ENCODE data around the gene MRPL11. TPM values are rescaled to one million over a fixed set of nuclear protein-coding genes. Genes with fewer than 3 reads are reported as not detected.
A peak's percentile ranks its signal among the peaks of the same experiment; 100 is the strongest.

The MRPL11 gene
- total and polyA plus RNA-seq, 2 of the 13 experiments (the other 11 are each of a cell fraction or from before 2014, with no cell fraction given): 72.9 to 176 TPM

DNA sequence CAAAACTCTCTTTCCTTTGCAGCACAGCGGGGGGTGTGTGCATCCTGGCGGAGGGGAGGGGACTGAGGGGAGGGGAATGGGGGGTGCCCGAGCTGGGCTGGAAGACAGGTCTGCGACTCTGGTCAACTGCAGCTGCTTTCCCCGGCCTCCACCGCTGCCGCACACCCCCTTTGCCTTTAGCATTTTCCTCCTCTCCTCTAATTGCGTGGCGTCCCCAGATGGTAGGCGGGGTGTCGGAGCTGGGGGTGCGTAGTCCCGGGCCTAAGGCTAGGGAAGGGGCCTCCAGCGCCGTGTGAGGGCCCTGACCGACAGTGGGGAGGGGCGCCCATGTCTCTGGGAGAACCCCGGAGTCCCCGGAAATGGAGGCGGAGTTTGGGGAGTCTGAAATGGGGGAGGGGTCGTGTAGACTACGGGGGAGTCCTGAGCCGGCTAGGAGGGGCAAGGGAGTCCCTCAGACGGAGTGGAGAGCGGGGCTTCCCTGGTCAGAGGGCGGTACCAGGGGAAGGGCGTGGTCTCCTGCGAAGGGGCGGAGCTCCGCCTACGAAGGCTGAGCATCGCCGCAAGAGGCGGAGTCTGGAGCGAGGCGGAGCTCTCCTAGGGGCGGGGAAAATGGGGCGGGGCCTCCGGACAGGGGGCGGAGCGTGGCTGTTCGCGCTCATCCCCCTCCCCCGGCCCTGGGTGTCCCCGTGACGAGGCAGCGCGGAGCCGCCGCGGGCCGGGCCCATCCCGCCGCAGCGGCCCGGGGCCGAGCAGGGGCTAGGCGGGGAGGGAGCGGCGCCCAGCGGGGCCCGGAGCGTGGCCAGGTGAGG, 27.8 kb upstream of the MRPL11 start, which contains the start of gene PELI3 (continued):
- TF ChIP-seq YEATS2 (CRISPR knock-in tag; IDR thresholded peaks at IDR 0.05; ENCODE audit: borderline replicate concordance): peak; percentile 52; the same call in 1 of the 2 replicates
- no peak for TF ChIP-seq NPAS2 (CRISPR knock-in tag; IDR thresholded peaks at IDR 0.05; ENCODE audit: borderline replicate concordance)
- TF ChIP-seq PPARG (CRISPR knock-in tag; conservative IDR thresholded peaks at IDR 0.05): no peak
- no peak for TF ChIP-seq CBFB (CRISPR knock-in tag; IDR thresholded peaks at IDR 0.05)
- TF ChIP-seq NAIF1 (CRISPR knock-in tag; IDR thresholded peaks at IDR 0.05; ENCODE audit: borderline replicate concordance): 0 out of 2 replicates have a peak, but pooled peaks have one; percentile 24
- no peak for TF ChIP-seq FIP1L1 (IDR thresholded peaks at IDR 0.05; ENCODE audit: borderline replicate concordance, insufficient read depth, low read depth, low read length)
- TF ChIP-seq MIER3 (CRISPR knock-in tag; IDR thresholded peaks at IDR 0.05; ENCODE audit: borderline replicate concordance): peak; percentile 25; the same call in 1 of the 2 replicates
- 0 out of 2 replicates have a peak, but pooled peaks have one; percentile 75 for TF ChIP-seq ZNF619 (CRISPR knock-in tag; IDR thresholded peaks at IDR 0.05)
- no peak for TF ChIP-seq POGZ (CRISPR knock-in tag; IDR thresholded peaks at IDR 0.05)
- no peak for TF ChIP-seq ZFP37 (CRISPR knock-in tag; IDR thresholded peaks at IDR 0.05; ENCODE audit: borderline replicate concordance)
- TF ChIP-seq, protein P1, sequence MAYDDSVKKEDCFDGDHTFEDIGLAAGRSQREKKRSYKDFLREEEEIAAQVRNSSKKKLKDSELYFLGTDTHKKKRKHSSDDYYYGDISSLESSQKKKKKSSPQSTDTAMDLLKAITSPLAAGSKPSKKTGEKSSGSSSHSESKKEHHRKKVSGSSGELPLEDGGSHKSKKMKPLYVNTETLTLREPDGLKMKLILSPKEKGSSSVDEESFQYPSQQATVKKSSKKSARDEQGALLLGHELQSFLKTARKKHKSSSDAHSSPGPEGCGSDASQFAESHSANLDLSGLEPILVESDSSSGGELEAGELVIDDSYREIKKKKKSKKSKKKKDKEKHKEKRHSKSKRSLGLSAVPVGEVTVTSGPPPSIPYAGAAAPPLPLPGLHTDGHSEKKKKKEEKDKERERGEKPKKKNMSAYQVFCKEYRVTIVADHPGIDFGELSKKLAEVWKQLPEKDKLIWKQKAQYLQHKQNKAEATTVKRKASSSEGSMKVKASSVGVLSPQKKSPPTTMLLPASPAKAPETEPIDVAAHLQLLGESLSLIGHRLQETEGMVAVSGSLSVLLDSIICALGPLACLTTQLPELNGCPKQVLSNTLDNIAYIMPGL (CRISPR knock-in tag; IDR thresholded peaks at IDR 0.05; ENCODE audit: borderline replicate concordance in 1 of 2, low read depth in 1 of 2): 0 out of 4 replicates have a peak, but pooled peaks of 1 of the 2 experiments have one; percentile 26
- TF ChIP-seq ZNF333 (CRISPR knock-in tag; IDR thresholded peaks at IDR 0.05; ENCODE audit: borderline replicate concordance): no peak
- TF ChIP-seq SATB2 (CRISPR knock-in tag; IDR thresholded peaks at IDR 0.05): no peak
- TF ChIP-seq CCAR2 (optimal IDR thresholded peaks at IDR 0.05; ENCODE audit: low read depth, low read length): no peak
- peak; percentile 50 for TF ChIP-seq ZFY (CRISPR knock-in tag; IDR thresholded peaks at IDR 0.05)
- no peak for TF ChIP-seq HOXA5 (CRISPR knock-in tag; IDR thresholded peaks at IDR 0.05)
- TF ChIP-seq KMT2B (CRISPR knock-in tag; IDR thresholded peaks at IDR 0.05): no peak
- TF ChIP-seq HDAC1 (CRISPR knock-in tag; IDR thresholded peaks at IDR 0.05): peak; percentile 44; the same call in 1 of the 2 replicates
- TF ChIP-seq DRAP1 (CRISPR knock-in tag; IDR thresholded peaks at IDR 0.05): peak; percentile 44; the same call in 1 of the 2 replicates
- TF ChIP-seq POLR2AphosphoS5 (IDR thresholded peaks at IDR 0.05; ENCODE audit: low read depth, low read length): peak; percentile 51
- TF ChIP-seq HOXA3 (CRISPR knock-in tag; IDR thresholded peaks at IDR 0.05): peak; percentile 9; the same call in 1 of the 2 replicates
- TF ChIP-seq, protein P2, sequence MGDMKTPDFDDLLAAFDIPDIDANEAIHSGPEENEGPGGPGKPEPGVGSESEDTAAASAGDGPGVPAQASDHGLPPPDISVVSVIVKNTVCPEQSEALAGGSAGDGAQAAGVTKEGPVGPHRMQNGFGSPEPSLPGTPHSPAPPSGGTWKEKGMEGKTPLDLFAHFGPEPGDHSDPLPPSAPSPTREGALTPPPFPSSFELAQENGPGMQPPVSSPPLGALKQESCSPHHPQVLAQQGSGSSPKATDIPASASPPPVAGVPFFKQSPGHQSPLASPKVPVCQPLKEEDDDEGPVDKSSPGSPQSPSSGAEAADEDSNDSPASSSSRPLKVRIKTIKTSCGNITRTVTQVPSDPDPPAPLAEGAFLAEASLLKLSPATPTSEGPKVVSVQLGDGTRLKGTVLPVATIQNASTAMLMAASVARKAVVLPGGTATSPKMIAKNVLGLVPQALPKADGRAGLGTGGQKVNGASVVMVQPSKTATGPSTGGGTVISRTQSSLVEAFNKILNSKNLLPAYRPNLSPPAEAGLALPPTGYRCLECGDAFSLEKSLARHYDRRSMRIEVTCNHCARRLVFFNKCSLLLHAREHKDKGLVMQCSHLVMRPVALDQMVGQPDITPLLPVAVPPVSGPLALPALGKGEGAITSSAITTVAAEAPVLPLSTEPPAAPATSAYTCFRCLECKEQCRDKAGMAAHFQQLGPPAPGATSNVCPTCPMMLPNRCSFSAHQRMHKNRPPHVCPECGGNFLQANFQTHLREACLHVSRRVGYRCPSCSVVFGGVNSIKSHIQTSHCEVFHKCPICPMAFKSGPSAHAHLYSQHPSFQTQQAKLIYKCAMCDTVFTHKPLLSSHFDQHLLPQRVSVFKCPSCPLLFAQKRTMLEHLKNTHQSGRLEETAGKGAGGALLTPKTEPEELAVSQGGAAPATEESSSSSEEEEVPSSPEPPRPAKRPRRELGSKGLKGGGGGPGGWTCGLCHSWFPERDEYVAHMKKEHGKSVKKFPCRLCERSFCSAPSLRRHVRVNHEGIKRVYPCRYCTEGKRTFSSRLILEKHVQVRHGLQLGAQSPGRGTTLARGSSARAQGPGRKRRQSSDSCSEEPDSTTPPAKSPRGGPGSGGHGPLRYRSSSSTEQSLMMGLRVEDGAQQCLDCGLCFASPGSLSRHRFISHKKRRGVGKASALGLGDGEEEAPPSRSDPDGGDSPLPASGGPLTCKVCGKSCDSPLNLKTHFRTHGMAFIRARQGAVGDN (CRISPR knock-in tag; IDR thresholded peaks at IDR 0.05): peak; percentile 63
- TF ChIP-seq SIN3B (IDR thresholded peaks at IDR 0.05; ENCODE audit: low read length): no peak

Data from HepG2 (cell line).